Astrocyte (in vitro differentiated cells and primary cell): ENCODE results near the gene CMSS1. TPM values are rescaled to one million over a fixed set of nuclear protein-coding genes. Genes with fewer than 3 reads are reported as not detected.
A peak's percentile ranks its signal among the peaks of the same experiment; 100 is the strongest.

Experiments used
- DNase-seq: peaks from one replicate; pipeline ENCODE4 v3.0.0-alpha.2; 2010; ENCODE audit warnings: low read depth
- FAIRE-seq: peaks from 2 replicates; lab custom pipeline; 2011; peaks lifted over from hg19 to GRCh38; lab: Jason Lieb, UNC
- H2AFZ ChIP-seq: 2 replicates; pipeline ENCODE4 v1.6.0; 2012; ENCODE audit warnings: low read depth, low read length, inconsistent platforms
- H3K27ac ChIP-seq: 2 replicates; pipeline ENCODE4 v1.5.1; 2011; ENCODE audit warnings: low read depth, low read length, inconsistent platforms
- H3K27me3 ChIP-seq: 2 replicates; pipeline ENCODE4 v1.6.0; 2011; ENCODE audit warnings: low read length, inconsistent platforms; ENCODE audit not compliant: insufficient read depth
- H3K36me3 ChIP-seq: 2 replicates; pipeline ENCODE4 v1.5.1; 2011; ENCODE audit warnings: low read length, inconsistent platforms; ENCODE audit not compliant: insufficient read depth
- H3K4me1 ChIP-seq: 2 replicates; pipeline ENCODE4 v1.5.1; 2011; ENCODE audit warnings: low read length, inconsistent platforms; ENCODE audit not compliant: insufficient read depth
- H3K4me2 ChIP-seq: 2 replicates; pipeline ENCODE4 v1.6.0; 2012; ENCODE audit warnings: low read length, inconsistent platforms
- H3K4me3 ChIP-seq: 2 replicates; pipeline ENCODE4 v1.5.1; 2011; ENCODE audit warnings: low read depth, mild to moderate bottlenecking, low read length, inconsistent platforms; ENCODE audit not compliant: insufficient read depth
- H3K79me2 ChIP-seq: 2 replicates; pipeline ENCODE4 v1.6.0; 2012; ENCODE audit warnings: mild to moderate bottlenecking, low read length, inconsistent platforms; ENCODE audit not compliant: insufficient read depth
- H3K9ac ChIP-seq: 2 replicates; pipeline ENCODE4 v1.6.0; 2012; ENCODE audit warnings: mild to moderate bottlenecking, low read length, inconsistent platforms
- H3K9me3 ChIP-seq: 2 replicates; pipeline ENCODE4 v1.5.1; 2012; ENCODE audit warnings: low read depth, mild to moderate bottlenecking, low read length, inconsistent platforms; ENCODE audit not compliant: insufficient read depth
- H4K20me1 ChIP-seq: 2 replicates; pipeline ENCODE4 v1.6.0; 2012; ENCODE audit warnings: low read length, inconsistent platforms; ENCODE audit not compliant: insufficient read depth
- H3K27ac Mint-ChIP-seq: one replicate; pipeline ENCODE4 v1.8.0; 2021; ENCODE audit warnings: mild to moderate bottlenecking, mixed read lengths; ENCODE audit not compliant: unreplicated experiment
- H3K27me3 Mint-ChIP-seq: one replicate; pipeline ENCODE4 v1.8.0; 2021; ENCODE audit warnings: low read depth, mixed read lengths; ENCODE audit not compliant: unreplicated experiment
- H3K36me3 Mint-ChIP-seq: one replicate; pipeline ENCODE4 v1.8.0; 2021; ENCODE audit warnings: low read depth, mixed read lengths; ENCODE audit not compliant: unreplicated experiment
- H3K4me1 Mint-ChIP-seq: one replicate; pipeline ENCODE4 v1.8.0; 2021; ENCODE audit warnings: low read depth, mixed read lengths; ENCODE audit not compliant: unreplicated experiment
- H3K4me3 Mint-ChIP-seq: one replicate; pipeline ENCODE4 v1.8.0; 2021; ENCODE audit warnings: mild to moderate bottlenecking, moderate library complexity, mixed read lengths; ENCODE audit not compliant: unreplicated experiment
- H3K9me3 Mint-ChIP-seq: one replicate; pipeline ENCODE4 v1.8.0; 2021; ENCODE audit warnings: mild to moderate bottlenecking, mixed read lengths; ENCODE audit not compliant: unreplicated experiment
- EZH2 ChIP-seq: IDR thresholded peaks from 2 replicates; pipeline ENCODE4 v1.6.1; 2012; ENCODE audit warnings: mild to moderate bottlenecking, low read length, inconsistent platforms; ENCODE audit not compliant: insufficient read depth
- total RNA-seq: library from RNA; stranded (reverse); gene quantifications from 2 replicates; pipeline ENCODE4 v1.2.1, GENCODE V29; 2021
- TF ChIP-seq, protein P1 (sequence below): IDR thresholded peaks from 2 replicates; pipeline ENCODE4 v1.5.1; 2011; ENCODE audit warnings: low read depth, mild to moderate bottlenecking, inconsistent platforms, low read length, moderate library complexity; ENCODE audit not compliant: insufficient read depth

The CMSS1 gene
- total RNA-seq, 1 donor from 2014 or later, result 12.5 TPM

DNA sequence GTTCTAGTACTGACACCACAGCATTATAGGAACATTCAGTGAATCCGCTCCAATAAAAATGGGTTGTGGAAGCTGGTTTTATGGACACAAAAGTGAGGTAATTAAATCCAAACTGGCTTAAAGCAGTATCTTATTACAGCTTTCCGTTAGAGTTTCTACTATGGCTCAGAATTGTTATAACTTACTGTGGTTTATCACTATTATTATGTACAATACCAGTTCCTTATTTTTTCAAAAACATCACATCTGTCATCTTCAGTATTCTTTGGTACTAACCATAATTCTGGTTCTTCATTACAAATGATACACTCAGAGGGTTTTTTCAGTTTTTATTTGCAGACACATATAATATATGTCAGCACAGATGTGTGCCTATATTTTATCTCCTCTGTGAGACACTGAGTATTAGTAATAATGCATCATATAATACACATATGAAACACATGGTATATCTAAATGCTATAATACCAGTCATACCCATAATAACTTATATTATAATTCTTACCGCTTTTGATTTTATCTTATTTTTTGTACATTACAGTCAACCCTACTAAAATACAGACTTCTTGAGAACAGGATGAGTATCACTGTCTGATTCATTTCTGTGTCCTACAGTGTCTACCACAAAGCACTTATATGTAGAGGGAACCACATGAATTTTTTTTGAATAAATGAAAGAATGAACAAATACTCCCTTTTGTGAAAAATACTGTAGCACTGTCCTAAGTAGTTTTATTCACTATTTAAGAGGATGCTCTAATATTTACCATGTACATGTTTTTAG is 39.0 kb downstream of the CMSS1 start:
- Mint-ChIP-seq H3K27ac (peak overlapping the region; percentile 51), H3K36me3 (peaks cover 13% of the 10 kb centered on the region), H3K27me3 (no peaks in the 10 kb centered on the region), H3K4me3 (no peak overlapping the region), H3K9me3 (no peaks in the 10 kb centered on the region), H3K4me1 (peaks cover 78% of the 10 kb centered on the region)
- no peak overlapping the region for H3K9ac ChIP-seq
- H3K79me2 ChIP-seq, result peaks cover 88% of the 10 kb centered on the region
- H3K27ac ChIP-seq, result no peak overlapping the region
- peaks cover 33% of the 10 kb centered on the region for H4K20me1 ChIP-seq
- TF ChIP-seq EZH2, result no peak
- TF ChIP-seq, protein P1, sequence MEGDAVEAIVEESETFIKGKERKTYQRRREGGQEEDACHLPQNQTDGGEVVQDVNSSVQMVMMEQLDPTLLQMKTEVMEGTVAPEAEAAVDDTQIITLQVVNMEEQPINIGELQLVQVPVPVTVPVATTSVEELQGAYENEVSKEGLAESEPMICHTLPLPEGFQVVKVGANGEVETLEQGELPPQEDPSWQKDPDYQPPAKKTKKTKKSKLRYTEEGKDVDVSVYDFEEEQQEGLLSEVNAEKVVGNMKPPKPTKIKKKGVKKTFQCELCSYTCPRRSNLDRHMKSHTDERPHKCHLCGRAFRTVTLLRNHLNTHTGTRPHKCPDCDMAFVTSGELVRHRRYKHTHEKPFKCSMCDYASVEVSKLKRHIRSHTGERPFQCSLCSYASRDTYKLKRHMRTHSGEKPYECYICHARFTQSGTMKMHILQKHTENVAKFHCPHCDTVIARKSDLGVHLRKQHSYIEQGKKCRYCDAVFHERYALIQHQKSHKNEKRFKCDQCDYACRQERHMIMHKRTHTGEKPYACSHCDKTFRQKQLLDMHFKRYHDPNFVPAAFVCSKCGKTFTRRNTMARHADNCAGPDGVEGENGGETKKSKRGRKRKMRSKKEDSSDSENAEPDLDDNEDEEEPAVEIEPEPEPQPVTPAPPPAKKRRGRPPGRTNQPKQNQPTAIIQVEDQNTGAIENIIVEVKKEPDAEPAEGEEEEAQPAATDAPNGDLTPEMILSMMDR, result no peak
- no peak overlapping the region for H3K4me3 ChIP-seq
- H3K4me1 ChIP-seq, result peaks cover 29% of the 10 kb centered on the region
- no peak overlapping the region for H3K4me2 ChIP-seq
- H3K36me3 ChIP-seq, result peaks cover 26% of the 10 kb centered on the region
- no peaks in the 10 kb centered on the region for H3K9me3 ChIP-seq
- FAIRE-seq (no peak), DNase-seq (no peak)
- H2AFZ ChIP-seq, result no peak overlapping the region
- no peaks in the 10 kb centered on the region for H3K27me3 ChIP-seq

DNA sequence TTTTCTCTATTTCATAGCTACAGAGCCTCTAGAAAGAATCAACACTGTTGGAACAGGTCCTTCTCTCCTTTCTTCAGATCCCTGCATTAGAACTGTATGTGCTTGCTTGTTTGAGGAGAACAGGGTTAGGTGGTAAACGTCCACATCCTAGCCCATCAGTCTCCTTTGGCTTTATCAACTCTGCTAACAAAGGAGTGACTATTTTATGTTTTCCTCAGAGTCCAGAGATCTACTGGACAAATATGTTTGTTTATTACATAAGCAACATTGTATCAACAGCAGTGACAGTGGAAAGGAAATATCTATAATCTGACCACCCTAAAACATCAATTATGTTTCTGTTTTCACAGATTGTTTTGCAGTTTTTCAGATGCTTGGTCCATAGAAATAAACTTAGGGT is 39.6 kb downstream of the CMSS1 start:
- Mint-ChIP-seq H3K9me3 (no peaks in the 10 kb centered on the region), H3K27ac (peak overlapping the region; percentile 51)
- peaks cover 89% of the 10 kb centered on the region for H3K79me2 ChIP-seq

More for the DNA sequence above, 39.6 kb downstream of the CMSS1 start:
- DNase-seq (no peak), FAIRE-seq (no peak)
- no peak overlapping the region for H3K4me3 ChIP-seq
- no peaks in the 10 kb centered on the region for H3K27me3 ChIP-seq
- H3K9me3 ChIP-seq, result no peaks in the 10 kb centered on the region
- H3K4me1 ChIP-seq, result peaks cover 34% of the 10 kb centered on the region
- H3K9ac ChIP-seq, result no peak overlapping the region
- H3K4me2 ChIP-seq, result no peak overlapping the region
- H3K4me1 Mint-ChIP-seq, result peaks cover 83% of the 10 kb centered on the region
- no peak overlapping the region for H3K27ac ChIP-seq
- no peak for TF ChIP-seq EZH2
- TF ChIP-seq, protein P1, result no peak
- peaks cover 16% of the 10 kb centered on the region for H3K36me3 Mint-ChIP-seq
- H2AFZ ChIP-seq, result no peak overlapping the region
- H3K27me3 Mint-ChIP-seq, result no peaks in the 10 kb centered on the region
- H4K20me1 ChIP-seq, result peaks cover 33% of the 10 kb centered on the region
- no peak overlapping the region for H3K4me3 Mint-ChIP-seq
- peaks cover 30% of the 10 kb centered on the region for H3K36me3 ChIP-seq
